IMR-90 (cell line): ENCODE measurements around the gene HOXA2. TPM values are rescaled to one million over a fixed set of nuclear protein-coding genes. Genes with fewer than 3 reads are reported as not detected.

Source experiments
- ATAC-seq: fragments of 200-7000 bp; cut with Tn5 transposase; 2 replicates; pipeline ENCODE4 v1.9.1; 2020; ENCODE audit warnings: low read depth, mild to moderate bottlenecking, moderate library complexity
- BruUV-seq: library from RNA; stranded (reverse); fragments of 400-500 nt; replicated peaks from 2 replicates; lab custom pipeline; 2021; lab: Mats Ljungman, UMichigan
- CTCF ChIA-PET: fragments of 300-600 bp; formaldehyde crosslinking; extraction: SDS; loops from one replicate; lab custom pipeline; 2021; ENCODE audit warnings: antibody characterized with exemption; lab: Yijun Ruan, JAX
- POLR2A ChIA-PET: fragments of 300-600 bp; sonication (Branson Sonifier 250); formaldehyde crosslinking; loops from one replicate; lab custom pipeline; 2022; ENCODE audit warnings: antibody characterized with exemption; ENCODE audit not compliant: unreplicated experiment; lab: Charles Lee
- DNase-seq: peaks from one replicate; pipeline ENCODE4 v3.0.0; 2013
- H2AFZ ChIP-seq: replicated peaks from 2 replicates; pipeline ENCODE3; 2013; ENCODE audit warnings: low read length, mild to moderate bottlenecking; ENCODE audit not compliant: poor library complexity
- H2AK5ac ChIP-seq: 2 replicates; pipeline ENCODE4 v1.6.1; 2013; ENCODE audit warnings: low read depth, low read length, inconsistent platforms
- H2AK9ac ChIP-seq: replicated peaks from 2 replicates; pipeline ENCODE3; 2013; ENCODE audit warnings: mild to moderate bottlenecking, low read depth, low read length, moderate library complexity; ENCODE audit not compliant: poor library complexity
- H2BK120ac ChIP-seq: 2 replicates; pipeline ENCODE4 v1.6.1; 2013; ENCODE audit warnings: low read depth, low read length, inconsistent platforms
- H2BK15ac ChIP-seq: 3 replicates; pipeline ENCODE4 v1.6.1; 2013; ENCODE audit warnings: low read depth, low read length, inconsistent platforms
- H2BK20ac ChIP-seq: 2 replicates; pipeline ENCODE4 v1.6.1; 2013; ENCODE audit warnings: low read depth, mild to moderate bottlenecking, inconsistent platforms, low read length, moderate library complexity
- H2BK5ac ChIP-seq: 2 replicates; pipeline ENCODE4 v1.6.1; 2013; ENCODE audit warnings: mild to moderate bottlenecking, low read depth, low read length, inconsistent platforms; ENCODE audit not compliant: poor library complexity, severe bottlenecking
- H3K14ac ChIP-seq: replicated peaks from 2 replicates; pipeline ENCODE4 v1.6.1; 2013; ENCODE audit warnings: low read depth, low read length, inconsistent platforms
- H3K18ac ChIP-seq: 2 replicates; pipeline ENCODE4 v1.6.1; 2013; ENCODE audit warnings: low read depth, low read length, control low read depth
- H3K23ac ChIP-seq: 2 replicates; pipeline ENCODE4 v1.6.1; 2013; ENCODE audit warnings: low read depth, low read length, inconsistent platforms
- H3K27ac ChIP-seq: 2 replicates; pipeline ENCODE4 v1.5.1; 2013; ENCODE audit warnings: mild to moderate bottlenecking, control low read depth, low read length; ENCODE audit not compliant: insufficient read depth
- H3K27me3 ChIP-seq: 2 replicates; pipeline ENCODE4 v1.6.1; 2013; ENCODE audit warnings: low read length; ENCODE audit not compliant: control insufficient read depth, insufficient read depth
- H3K36me3 ChIP-seq: 2 replicates; pipeline ENCODE4 v1.6.1; 2013; ENCODE audit warnings: low read length, mixed read lengths; ENCODE audit not compliant: control insufficient read depth, insufficient read depth
- H3K4ac ChIP-seq: 2 replicates; pipeline ENCODE4 v1.6.1; 2013; ENCODE audit warnings: low read depth, low read length, inconsistent platforms
- H3K4me1 ChIP-seq: 2 replicates; pipeline ENCODE4 v1.6.1; 2013; ENCODE audit warnings: low read length, mixed read lengths; ENCODE audit not compliant: control insufficient read depth, insufficient read depth
- H3K4me2 ChIP-seq: 2 replicates; pipeline ENCODE4 v1.6.1; 2013; ENCODE audit warnings: low read depth, mild to moderate bottlenecking, control low read depth, low read length, moderate library complexity
- H3K4me3 ChIP-seq: 2 replicates; pipeline ENCODE4 v1.5.1; 2013; ENCODE audit warnings: low read depth, mild to moderate bottlenecking, control low read depth, low read length, moderate library complexity; ENCODE audit not compliant: insufficient read depth
- H3K56ac ChIP-seq: 2 replicates; pipeline ENCODE4 v1.6.1; 2013; ENCODE audit warnings: low read length, inconsistent platforms; ENCODE audit not compliant: insufficient read depth; ENCODE audit errors: extremely low read depth
- H3K79me1 ChIP-seq, 2 experiments: 2 replicates each; pipeline ENCODE4 v1.6.1; 2013; ENCODE audit warnings: low read length in 2 of 2, inconsistent platforms in 1 of 2, low read depth in 1 of 2
- H3K9ac ChIP-seq: 2 replicates; pipeline ENCODE4 v1.6.1; 2013; ENCODE audit warnings: low read depth, low read length, control low read depth
- H3K9me1 ChIP-seq: 2 replicates; pipeline ENCODE4 v1.6.1; 2013; ENCODE audit warnings: low read length, inconsistent platforms; ENCODE audit not compliant: insufficient read depth
- H3K9me3 ChIP-seq: 2 replicates; pipeline ENCODE4 v1.6.1; 2013; ENCODE audit warnings: low read length; ENCODE audit not compliant: control insufficient read depth, insufficient read depth
- H4K20me1 ChIP-seq: 2 replicates; pipeline ENCODE4 v1.6.1; 2013; ENCODE audit warnings: low read length, inconsistent platforms; ENCODE audit not compliant: insufficient read depth
- H4K5ac ChIP-seq: 2 replicates; pipeline ENCODE4 v1.6.1; 2013; ENCODE audit warnings: mild to moderate bottlenecking, low read depth, low read length, control low read depth
- H4K8ac ChIP-seq, 2 experiments: 2 replicates each; pipeline ENCODE4 v1.6.1; 2013; ENCODE audit warnings: low read depth in 2 of 2, low read length in 2 of 2, control low read depth in 1 of 2, inconsistent platforms in 1 of 2
- H4K91ac ChIP-seq: 2 replicates; pipeline ENCODE4 v1.6.1; 2013; ENCODE audit warnings: low read depth, low read length, inconsistent platforms; ENCODE audit not compliant: insufficient read depth
- CEBPB ChIP-seq: IDR thresholded peaks from 2 replicates; pipeline ENCODE4 v1.6.1; 2012; ENCODE audit warnings: low read depth, low read length, improper control_type of control experiment
- CTCF ChIP-seq: conservative IDR thresholded peaks from 2 replicates; pipeline ENCODE4 v1.5.1; 2012; ENCODE audit warnings: mild to moderate bottlenecking, low read depth, low read length, improper control_type of control experiment
- MAZ ChIP-seq: IDR thresholded peaks from 2 replicates; pipeline ENCODE4 v1.6.1; 2012; ENCODE audit warnings: low read depth, mild to moderate bottlenecking, low read length, improper control_type of control experiment, moderate library complexity, borderline replicate concordance
- RAD21 ChIP-seq: IDR thresholded peaks from 2 replicates; pipeline ENCODE4 v1.6.1; 2012; ENCODE audit warnings: low read length, improper control_type of control experiment
- RCOR1 ChIP-seq: IDR thresholded peaks from 2 replicates; pipeline ENCODE4 v1.6.1; 2012; ENCODE audit warnings: mild to moderate bottlenecking, low read length, improper control_type of control experiment; ENCODE audit not compliant: insufficient replicate concordance
- WGBS, 2 experiments: methylation state at CpG; one replicate each; pipeline versions ENCODE4 v1.1.5 to v1.1.7; 2013; ENCODE audit warnings: missing lambda C conversion rate in 2 of 2; ENCODE audit not compliant: insufficient read length in 1 of 2; ENCODE audit errors: extremely low coverage in 2 of 2; 5-methylcytosine and 5-hydroxymethylcytosine counted together
- dilution Hi-C: fragments of 300-500 bp; cut with HindIII; formaldehyde crosslinking; loops from one replicate; pipeline ENCODE4 v1.14.3; 2018; ENCODE audit warnings: low sequenced_read_pairs; ENCODE audit not compliant: unreplicated experiment
- in situ Hi-C: fragments of 300-500 bp; cut with MboI; formaldehyde crosslinking; loops from 3 replicates; pipeline ENCODE4 v1.14.3; 2019; ENCODE audit warnings: low sequenced_read_pairs, inconsistent platforms, mixed read lengths
- intact Hi-C: fragments of 100-400 bp; cut with micrococcal nuclease; formaldehyde crosslinking; loops from 2 replicates; pipeline ENCODE4 v1.10.0; 2022
- polyA plus RNA-seq, 3 experiments: library from polyadenylated mRNA; depleted of rRNA; stranded (reverse); fragments of >200 nt; gene quantifications; 2 replicates each; pipeline ENCODE4 v1.2.3, GENCODE V29; 2012; ENCODE audit warnings: low replicate concordance in 1 of 3
- total RNA-seq: library from RNA; depleted of rRNA; stranded (reverse); fragments of >200 nt; gene quantifications from 2 replicates; pipeline ENCODE4 v1.2.3, GENCODE V29; 2012

HOXA2 gene
- total and polyA plus RNA-seq, 2 of the 4 experiments (the other 2 are of a cell fraction): 1.6 to 3.9 TPM

- Histone ChIP-seq H3K79me1 (peaks cover 10 to 16% of the 10 kb centered on the region in 2 experiments; a peak in 3 of 4 replicates), H3K4ac (no peak overlapping the region), H3K18ac (no peak overlapping the region), H3K4me1 (no peaks in the 10 kb centered on the region), H2AK5ac (no peak overlapping the region), H3K56ac (no peak overlapping the region), H4K5ac (no peak overlapping the region), H3K4me3 (no peak overlapping the region), H2BK20ac (no peak overlapping the region), H4K20me1 (peaks cover 5% of the 10 kb centered on the region), H3K27ac (no peak overlapping the region), H4K8ac (no peak overlapping the region), H3K27me3 (peaks cover 4% of the 10 kb centered on the region; the same call in 1 of the 2 replicates), H3K9me3 (no peaks in the 10 kb centered on the region), H2BK120ac (no peak overlapping the region), H2BK5ac (no peak overlapping the region), H4K91ac (no peak overlapping the region), H3K23ac (no peak overlapping the region), H3K9me1 (no peaks in the 10 kb centered on the region), H3K14ac (no peak overlapping the region), H2AFZ (no peak overlapping the region), H2BK15ac (no peak overlapping the region), H3K9ac (no peak overlapping the region), H3K4me2 (no peak overlapping the region), H3K36me3 (no peaks in the 10 kb centered on the region; the same call in 1 of the 2 replicates), H2AK9ac (no peak overlapping the region)
- dilution Hi-C loops (no loop called here), in situ Hi-C loops (no loop called here), intact Hi-C loops (no loop called here)
- WGBS, 2 experiments: no CpG with 5 or more reads among the region's 1 CpG
- TF ChIP-seq RAD21: no peak
- TF ChIP-seq MAZ: no peak
- no peak for TF ChIP-seq CTCF
- TF ChIP-seq RCOR1: no peak
- no peak for TF ChIP-seq CEBPB
- POLR2A ChIA-PET: no interaction called here
- DNase-seq (no peak), ATAC-seq (no peak)
- BruUV-seq: no TSS peak
- CTCF ChIA-PET: interaction anchor here (0.7 kb wide), 1 partner anchor 398 kb away, joined by 3 read pairs; no protein-coding TSS in a partner anchor
Measured at GRCh38 chr7:27092819-27093110, 9.7 kb downstream of the HOXA2 start.
